B cell (primary cell): ENCODE results near the gene CEP128. TPM values are rescaled to one million over a fixed set of nuclear protein-coding genes. Genes with fewer than 3 reads are reported as not detected.

Source experiments
- ATAC-seq: fragments of 200-7000 bp; cut with Tn5 transposase; one replicate; pipeline ENCODE4 v1.10.0; 2021; ENCODE audit warnings: low read depth, mild to moderate bottlenecking, moderate number of reproducible peaks, moderate library complexity
- CTCF ChIA-PET: fragments of 350-600 bp; sonication (Branson Sonifier 250); formaldehyde crosslinking; loops from one replicate; lab custom pipeline; 2021; ENCODE audit warnings: antibody characterized with exemption, inconsistent platforms; lab: Charles Lee
- POLR2A ChIA-PET: fragments of 350-600 bp; sonication (Branson Sonifier 250); formaldehyde crosslinking; loops from one replicate; lab custom pipeline; 2021; ENCODE audit warnings: antibody characterized with exemption; lab: Charles Lee
- DNase-seq: peaks from one replicate; pipeline ENCODE4 v3.0.0; 2013
- H2AFZ ChIP-seq: 2 replicates; pipeline ENCODE4 v1.6.1; 2012; ENCODE audit warnings: mild to moderate bottlenecking, low read depth, low read length; ENCODE audit not compliant: insufficient read depth, poor library complexity, severe bottlenecking
- H3K27ac ChIP-seq, 2 donors: 1 replicate in 1 of 2; 2 replicates in 1 of 2; pipeline ENCODE4 v1.5.1; 2012 to 2013; ENCODE audit warnings: low read length in 2 of 2, mild to moderate bottlenecking in 2 of 2, moderate library complexity in 1 of 2
- H3K27me3 ChIP-seq, 4 experiments: fragments of 200-600 bp in 1 of 4; sonication (generic) in 1 of 4; replicated peaks in 1 of 4; 1 replicate in 2 of 4; 2 replicates in 2 of 4; pipeline versions ENCODE4 v1.6.1 to v1.7.0; 2013 to 2016; ENCODE audit warnings: low read length in 3 of 4, mild to moderate bottlenecking in 2 of 4, mixed read lengths in 1 of 4, moderate library complexity in 1 of 4; ENCODE audit not compliant: insufficient read depth in 4 of 4, control insufficient read depth in 3 of 4; ENCODE audit errors: control extremely low read depth in 1 of 4
- H3K36me3 ChIP-seq, 2 experiments: replicated peaks in 1 of 2; 1 replicate in 1 of 2; 2 replicates in 1 of 2; pipeline versions ENCODE4 v1.6.1 to v1.7.1; 2013; ENCODE audit warnings: low read length in 1 of 2; ENCODE audit not compliant: insufficient read depth in 2 of 2, control insufficient read depth in 1 of 2; ENCODE audit errors: control extremely low read depth in 1 of 2, extremely low read depth in 1 of 2
- H3K4me1 ChIP-seq, 2 donors: fragments of 200-600 bp in 1 of 2; sonication (generic) in 1 of 2; 1 replicate in 1 of 2; 2 replicates in 1 of 2; pipeline versions ENCODE4 v1.5.1 to v1.6.1; 2013 to 2017; ENCODE audit warnings: low read length in 2 of 2; ENCODE audit not compliant: control insufficient read depth in 2 of 2, insufficient read depth in 2 of 2
- H3K4me2 ChIP-seq: replicated peaks from 2 replicates; pipeline ENCODE3; 2012; ENCODE audit warnings: mild to moderate bottlenecking, low read depth, low read length; ENCODE audit not compliant: poor library complexity, severe bottlenecking
- H3K4me3 ChIP-seq, 5 experiments: fragments of 200-600 bp in 1 of 5; sonication (generic) in 1 of 5; 1 replicate in 3 of 5; 2 replicates in 2 of 5; pipeline versions ENCODE4 v1.5.1 to v1.7.0; 2011 to 2016; ENCODE audit warnings: low read length in 4 of 5, mild to moderate bottlenecking in 4 of 5, low read depth in 2 of 5, control low read depth in 1 of 5, moderate library complexity in 1 of 5; ENCODE audit not compliant: insufficient read depth in 1 of 5; ENCODE audit errors: control extremely low read depth in 1 of 5, extremely low read depth in 1 of 5
- H3K79me2 ChIP-seq: fragments of 200-600 bp; sonication (generic); one replicate; pipeline ENCODE4 v1.6.0; 2016; ENCODE audit warnings: low read length; ENCODE audit not compliant: control insufficient read depth, insufficient read depth
- H3K9ac ChIP-seq: fragments of 200-600 bp; sonication (generic); 2 replicates; pipeline ENCODE4 v1.6.1; 2017; ENCODE audit warnings: mild to moderate bottlenecking, low read length, moderate library complexity
- H3K9me3 ChIP-seq, 3 donors: one replicate each; pipeline versions ENCODE4 v1.6.1 to v1.7.1; 2013; ENCODE audit warnings: low read length in 2 of 3; ENCODE audit not compliant: control insufficient read depth in 2 of 3, insufficient read depth in 1 of 3; ENCODE audit errors: control extremely low read depth in 1 of 3
- H4K20me1 ChIP-seq: 2 replicates; pipeline ENCODE4 v1.6.0; 2012; ENCODE audit warnings: mild to moderate bottlenecking, low read length; ENCODE audit not compliant: insufficient read depth, control insufficient read depth, poor library complexity, severe bottlenecking
- H3K27ac Mint-ChIP-seq: one replicate; pipeline ENCODE4 v1.8.0; 2021; ENCODE audit warnings: mixed read lengths
- H3K27me3 Mint-ChIP-seq: one replicate; pipeline ENCODE4 v1.8.0; 2021; ENCODE audit warnings: mixed read lengths
- H3K4me1 Mint-ChIP-seq: one replicate; pipeline ENCODE4 v1.8.0; 2021; ENCODE audit warnings: mixed read lengths
- H3K4me3 Mint-ChIP-seq: one replicate; pipeline ENCODE4 v1.8.0; 2021; ENCODE audit warnings: mixed read lengths
- H3K9me3 Mint-ChIP-seq: one replicate; pipeline ENCODE4 v1.8.0; 2022; ENCODE audit warnings: mixed read lengths; ENCODE audit not compliant: insufficient read depth
- CTCF ChIP-seq: fragments of 200-600 bp; IDR thresholded peaks from one replicate; pipeline ENCODE4 v1.8.0; 2022; ENCODE audit warnings: antibody characterized with exemption, mild to moderate bottlenecking
- EZH2 ChIP-seq: IDR thresholded peaks from 2 replicates; pipeline ENCODE4 v1.6.1; 2012; ENCODE audit warnings: borderline replicate concordance, low read depth, mild to moderate bottlenecking, moderate library complexity, low read length; ENCODE audit not compliant: insufficient read depth, poor library complexity, severe bottlenecking
- WGBS: methylation state at CpG from one replicate; pipeline ENCODE4 v1.1.5; 2013; ENCODE audit warnings: missing lambda C conversion rate; ENCODE audit not compliant: insufficient coverage; 5-methylcytosine and 5-hydroxymethylcytosine counted together
- intact Hi-C: fragments of 100-400 bp; cut with micrococcal nuclease; formaldehyde crosslinking; loops from one replicate; pipeline ENCODE4 v1.10.0; 2022
- polyA plus RNA-seq: library from polyadenylated mRNA; depleted of rRNA; stranded (reverse); fragments of >200 nt; gene quantifications from 2 replicates; pipeline ENCODE4 v1.2.3, GENCODE V29; 2012
- total RNA-seq, 2 donors: library from RNA; stranded (reverse); fragments of 120-200 nt in 1 of 2; gene quantifications; 1 replicate in 1 of 2; 2 replicates in 1 of 2; pipeline versions ENCODE4 v1.2.3 to v1.2.4, GENCODE V29; 2013 to 2022

Gene CEP128
- total and polyA plus RNA-seq, 2 donors (not counting 1 experiment from before 2014, with no cell fraction given): 1.1 to 31.6 TPM

DNA sequence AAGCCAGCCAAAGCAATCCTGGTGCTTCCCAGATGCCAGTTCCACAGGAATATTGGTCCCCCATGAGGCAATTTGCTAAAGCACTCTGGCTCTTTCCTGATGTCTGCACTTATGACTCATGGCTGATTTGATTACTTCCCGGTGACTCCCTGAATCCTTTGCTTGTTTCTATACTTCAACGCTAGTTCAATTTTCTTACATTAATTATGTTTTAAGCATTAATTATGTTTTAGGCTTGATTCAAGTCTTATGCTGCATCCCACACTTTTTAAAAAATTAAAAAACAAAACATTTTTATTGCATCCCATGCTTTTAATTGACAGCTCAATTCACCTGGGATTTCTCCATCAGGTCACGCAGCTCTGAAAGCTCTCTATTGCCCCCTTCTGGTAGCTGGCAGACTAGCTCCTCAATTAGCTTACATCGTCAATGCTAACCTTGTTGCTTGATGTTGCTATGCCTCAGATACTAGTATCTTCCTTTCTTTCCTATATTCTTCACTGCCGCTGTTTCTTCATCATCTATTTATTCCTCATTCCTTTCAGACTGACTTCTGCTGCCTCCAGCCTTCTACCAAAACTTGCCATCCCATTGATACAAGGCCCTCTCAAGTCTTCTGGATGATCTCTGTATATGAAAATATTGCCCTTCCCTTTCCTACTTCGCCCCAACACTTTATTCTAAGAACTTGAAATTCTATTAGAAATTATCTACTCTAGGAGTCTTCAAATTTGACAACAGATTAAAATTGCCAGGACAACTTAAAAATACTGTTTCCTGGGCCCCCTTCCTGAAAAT, 45.9 kb upstream of the CEP128 start:
- TF ChIP-seq CTCF (peak; percentile 100), EZH2 (no peak)
- DNase-seq (peak; percentile 79), ATAC-seq (peak; percentile 81)
- no peaks in the 10 kb centered on the region for H4K20me1 ChIP-seq
- peaks cover 3 to 6% of the 10 kb centered on the region in 2 donors for H3K4me1 ChIP-seq
- intact Hi-C loops: loop anchor here (1.0 to 5.0 kb wide), 5 partner anchors 33 to 930 kb away; no protein-coding TSS in a partner anchor
- Mint-ChIP-seq H3K9me3 (no peaks in the 10 kb centered on the region), H3K27ac (no peak overlapping the region), H3K4me3 (no peak overlapping the region), H3K4me1 (no peaks in the 10 kb centered on the region), H3K27me3 (peaks cover 17% of the 10 kb centered on the region)
- no peak overlapping the region for H3K27ac ChIP-seq
- no peaks in the 10 kb centered on the region for H3K36me3 ChIP-seq
- H3K79me2 ChIP-seq: no peaks in the 10 kb centered on the region
- ChIA-PET POLR2A (interaction anchor here (0.6 to 1.0 kb wide), 2 partner anchors 52 to 232 kb away, joined by 3 read pairs; no protein-coding TSS in a partner anchor), CTCF (interaction anchor here (0.8 to 8.8 kb wide), 24 partner anchors 9 to 477 kb away, joined by 3 to 255 read pairs (median 5); partner anchors contain the start of genes CEP128, GTF2A1 and TSHR)
- no peak overlapping the region for H3K4me2 ChIP-seq
- H3K9ac ChIP-seq: no peak overlapping the region
- H3K27me3 ChIP-seq: peaks cover 0 to 2% (median 0%) of the 10 kb centered on the region in 4 experiments
- peaks cover 0 to 1% (median 0%) of the 10 kb centered on the region in 3 donors for H3K9me3 ChIP-seq
- no peak overlapping the region for H2AFZ ChIP-seq
- no peak overlapping the region for H3K4me3 ChIP-seq
- WGBS: 23% methylated on average over 3 of the region's 6 CpGs

DNA sequence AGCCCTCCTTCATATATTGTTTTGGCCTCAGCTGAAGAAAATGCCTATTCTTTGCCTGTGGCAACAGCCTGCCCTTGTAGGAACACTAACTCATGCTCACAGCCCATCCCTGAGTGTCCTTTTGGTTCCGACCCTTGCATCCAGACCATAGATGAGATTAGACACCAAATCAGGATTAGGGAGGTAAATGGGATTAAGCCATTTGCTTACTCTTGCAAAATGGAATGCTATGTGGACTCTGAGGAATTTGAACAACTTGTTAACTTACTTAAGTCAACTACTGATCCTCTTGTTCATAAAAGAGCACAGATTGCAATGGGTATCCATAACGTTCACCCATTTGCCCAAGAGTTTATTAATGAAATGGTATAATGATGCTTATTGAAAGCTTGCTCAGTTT, 41.2 kb upstream of the CEP128 start:
- Histone ChIP-seq H2AFZ (no peak overlapping the region), H3K4me1 (no peaks in the 10 kb centered on the region), H3K4me2 (no peak overlapping the region), H4K20me1 (no peaks in the 10 kb centered on the region), H3K36me3 (no peaks in the 10 kb centered on the region), H3K79me2 (no peaks in the 10 kb centered on the region), H3K4me3 (no peak overlapping the region), H3K27ac (no peak overlapping the region), H3K27me3 (no peaks in the 10 kb centered on the region), H3K9me3 (no peaks in the 10 kb centered on the region), H3K9ac (no peak overlapping the region)
- no CpG with 5 or more reads among the region's 2 CpGs for WGBS
- TF ChIP-seq CTCF: no peak
- TF ChIP-seq EZH2: no peak
- ChIA-PET CTCF (interaction anchor here (1.2 to 8.8 kb wide), 2 partner anchors 8 to 26 kb away, joined by 3 to 87 read pairs; no protein-coding TSS in a partner anchor), POLR2A (no interaction called here)
- no peaks in the 10 kb centered on the region for H3K4me1 Mint-ChIP-seq
- ATAC-seq (no peak), DNase-seq (no peak)
- H3K4me3 Mint-ChIP-seq: no peak overlapping the region
- no peak overlapping the region for H3K27ac Mint-ChIP-seq
- H3K27me3 Mint-ChIP-seq: peaks cover 8% of the 10 kb centered on the region
- no peaks in the 10 kb centered on the region for H3K9me3 Mint-ChIP-seq
- intact Hi-C loops: no loop called here
